IMR-90 (cell line): ENCODE measurements around the gene OGFOD2. TPM values are rescaled to one million over a fixed set of nuclear protein-coding genes. Genes with fewer than 3 reads are reported as not detected.

ENCODE experiments used
- ATAC-seq: fragments of 200-7000 bp; cut with Tn5 transposase; 2 replicates; pipeline ENCODE4 v1.9.1; 2020; ENCODE audit warnings: low read depth, mild to moderate bottlenecking, moderate library complexity
- BruUV-seq: library from RNA; stranded (reverse); fragments of 400-500 nt; replicated peaks from 2 replicates; lab custom pipeline; 2021; lab: Mats Ljungman, UMichigan
- CTCF ChIA-PET: fragments of 300-600 bp; formaldehyde crosslinking; extraction: SDS; loops from one replicate; lab custom pipeline; 2021; ENCODE audit warnings: antibody characterized with exemption; lab: Yijun Ruan, JAX
- POLR2A ChIA-PET: fragments of 300-600 bp; sonication (Branson Sonifier 250); formaldehyde crosslinking; loops from one replicate; lab custom pipeline; 2022; ENCODE audit warnings: antibody characterized with exemption; ENCODE audit not compliant: unreplicated experiment; lab: Charles Lee
- DNase-seq: peaks from one replicate; pipeline ENCODE4 v3.0.0; 2013
- H2AFZ ChIP-seq: replicated peaks from 2 replicates; pipeline ENCODE3; 2013; ENCODE audit warnings: low read length, mild to moderate bottlenecking; ENCODE audit not compliant: poor library complexity
- H2AK5ac ChIP-seq: 2 replicates; pipeline ENCODE4 v1.6.1; 2013; ENCODE audit warnings: low read depth, low read length, inconsistent platforms
- H2AK9ac ChIP-seq: replicated peaks from 2 replicates; pipeline ENCODE3; 2013; ENCODE audit warnings: mild to moderate bottlenecking, low read depth, low read length, moderate library complexity; ENCODE audit not compliant: poor library complexity
- H2BK120ac ChIP-seq: 2 replicates; pipeline ENCODE4 v1.6.1; 2013; ENCODE audit warnings: low read depth, low read length, inconsistent platforms
- H2BK15ac ChIP-seq: 3 replicates; pipeline ENCODE4 v1.6.1; 2013; ENCODE audit warnings: low read depth, low read length, inconsistent platforms
- H2BK20ac ChIP-seq: 2 replicates; pipeline ENCODE4 v1.6.1; 2013; ENCODE audit warnings: low read depth, mild to moderate bottlenecking, inconsistent platforms, low read length, moderate library complexity
- H2BK5ac ChIP-seq: 2 replicates; pipeline ENCODE4 v1.6.1; 2013; ENCODE audit warnings: mild to moderate bottlenecking, low read depth, low read length, inconsistent platforms; ENCODE audit not compliant: poor library complexity, severe bottlenecking
- H3K14ac ChIP-seq: replicated peaks from 2 replicates; pipeline ENCODE4 v1.6.1; 2013; ENCODE audit warnings: low read depth, low read length, inconsistent platforms
- H3K18ac ChIP-seq: 2 replicates; pipeline ENCODE4 v1.6.1; 2013; ENCODE audit warnings: low read depth, low read length, control low read depth
- H3K23ac ChIP-seq: 2 replicates; pipeline ENCODE4 v1.6.1; 2013; ENCODE audit warnings: low read depth, low read length, inconsistent platforms
- H3K27ac ChIP-seq: 2 replicates; pipeline ENCODE4 v1.5.1; 2013; ENCODE audit warnings: mild to moderate bottlenecking, control low read depth, low read length; ENCODE audit not compliant: insufficient read depth
- H3K27me3 ChIP-seq: 2 replicates; pipeline ENCODE4 v1.6.1; 2013; ENCODE audit warnings: low read length; ENCODE audit not compliant: control insufficient read depth, insufficient read depth
- H3K36me3 ChIP-seq: 2 replicates; pipeline ENCODE4 v1.6.1; 2013; ENCODE audit warnings: low read length, mixed read lengths; ENCODE audit not compliant: control insufficient read depth, insufficient read depth
- H3K4ac ChIP-seq: 2 replicates; pipeline ENCODE4 v1.6.1; 2013; ENCODE audit warnings: low read depth, low read length, inconsistent platforms
- H3K4me1 ChIP-seq: 2 replicates; pipeline ENCODE4 v1.6.1; 2013; ENCODE audit warnings: low read length, mixed read lengths; ENCODE audit not compliant: control insufficient read depth, insufficient read depth
- H3K4me2 ChIP-seq: 2 replicates; pipeline ENCODE4 v1.6.1; 2013; ENCODE audit warnings: low read depth, mild to moderate bottlenecking, control low read depth, low read length, moderate library complexity
- H3K4me3 ChIP-seq: 2 replicates; pipeline ENCODE4 v1.5.1; 2013; ENCODE audit warnings: low read depth, mild to moderate bottlenecking, control low read depth, low read length, moderate library complexity; ENCODE audit not compliant: insufficient read depth
- H3K56ac ChIP-seq: 2 replicates; pipeline ENCODE4 v1.6.1; 2013; ENCODE audit warnings: low read length, inconsistent platforms; ENCODE audit not compliant: insufficient read depth; ENCODE audit errors: extremely low read depth
- H3K79me1 ChIP-seq, 2 experiments: 2 replicates each; pipeline ENCODE4 v1.6.1; 2013; ENCODE audit warnings: low read length in 2 of 2, inconsistent platforms in 1 of 2, low read depth in 1 of 2
- H3K9ac ChIP-seq: 2 replicates; pipeline ENCODE4 v1.6.1; 2013; ENCODE audit warnings: low read depth, low read length, control low read depth
- H3K9me1 ChIP-seq: 2 replicates; pipeline ENCODE4 v1.6.1; 2013; ENCODE audit warnings: low read length, inconsistent platforms; ENCODE audit not compliant: insufficient read depth
- H3K9me3 ChIP-seq: 2 replicates; pipeline ENCODE4 v1.6.1; 2013; ENCODE audit warnings: low read length; ENCODE audit not compliant: control insufficient read depth, insufficient read depth
- H4K20me1 ChIP-seq: 2 replicates; pipeline ENCODE4 v1.6.1; 2013; ENCODE audit warnings: low read length, inconsistent platforms; ENCODE audit not compliant: insufficient read depth
- H4K5ac ChIP-seq: 2 replicates; pipeline ENCODE4 v1.6.1; 2013; ENCODE audit warnings: mild to moderate bottlenecking, low read depth, low read length, control low read depth
- H4K8ac ChIP-seq, 2 experiments: 2 replicates each; pipeline ENCODE4 v1.6.1; 2013; ENCODE audit warnings: low read depth in 2 of 2, low read length in 2 of 2, control low read depth in 1 of 2, inconsistent platforms in 1 of 2
- H4K91ac ChIP-seq: 2 replicates; pipeline ENCODE4 v1.6.1; 2013; ENCODE audit warnings: low read depth, low read length, inconsistent platforms; ENCODE audit not compliant: insufficient read depth
- BHLHE40 ChIP-seq: fragments of 150-350 bp; IDR thresholded peaks from 2 replicates; pipeline ENCODE4 v1.6.1; 2016; ENCODE audit warnings: mild to moderate bottlenecking, low read depth, low read length
- CEBPB ChIP-seq: IDR thresholded peaks from 2 replicates; pipeline ENCODE4 v1.6.1; 2012; ENCODE audit warnings: low read depth, low read length, improper control_type of control experiment
- CHD1 ChIP-seq: IDR thresholded peaks from 2 replicates; pipeline ENCODE4 v1.6.1; 2012; ENCODE audit warnings: low read depth, low read length, improper control_type of control experiment
- FOS ChIP-seq: fragments of 150-350 bp; IDR thresholded peaks from 2 replicates; pipeline ENCODE4 v1.6.1; 2016; ENCODE audit warnings: low read depth, low read length
- MAFK ChIP-seq: IDR thresholded peaks from 2 replicates; pipeline ENCODE4 v1.6.1; 2012; ENCODE audit warnings: low read depth, low read length, improper control_type of control experiment
- MAZ ChIP-seq: IDR thresholded peaks from 2 replicates; pipeline ENCODE4 v1.6.1; 2012; ENCODE audit warnings: low read depth, mild to moderate bottlenecking, low read length, improper control_type of control experiment, moderate library complexity, borderline replicate concordance
- NFE2L2 ChIP-seq: fragments of 150-350 bp; IDR thresholded peaks from 2 replicates; pipeline ENCODE4 v1.6.1; 2016; ENCODE audit warnings: low read depth, mild to moderate bottlenecking, low read length
- POLR2A ChIP-seq: IDR thresholded peaks from 2 replicates; pipeline ENCODE4 v1.6.1; 2012; ENCODE audit warnings: mild to moderate bottlenecking, low read depth, low read length
- RAD21 ChIP-seq: IDR thresholded peaks from 2 replicates; pipeline ENCODE4 v1.6.1; 2012; ENCODE audit warnings: low read length, improper control_type of control experiment
- RCOR1 ChIP-seq: IDR thresholded peaks from 2 replicates; pipeline ENCODE4 v1.6.1; 2012; ENCODE audit warnings: mild to moderate bottlenecking, low read length, improper control_type of control experiment; ENCODE audit not compliant: insufficient replicate concordance
- SMC3 ChIP-seq: fragments of 150-350 bp; IDR thresholded peaks from 2 replicates; pipeline ENCODE4 v1.6.1; 2016; ENCODE audit warnings: low read depth, mild to moderate bottlenecking, antibody characterized with exemption, low read length, moderate library complexity
- WGBS, 2 experiments: methylation state at CpG; one replicate each; pipeline versions ENCODE4 v1.1.5 to v1.1.7; 2013; ENCODE audit warnings: missing lambda C conversion rate in 2 of 2; ENCODE audit not compliant: insufficient read length in 1 of 2; ENCODE audit errors: extremely low coverage in 2 of 2; 5-methylcytosine and 5-hydroxymethylcytosine counted together
- dilution Hi-C: fragments of 300-500 bp; cut with HindIII; formaldehyde crosslinking; loops from one replicate; pipeline ENCODE4 v1.14.3; 2018; ENCODE audit warnings: low sequenced_read_pairs; ENCODE audit not compliant: unreplicated experiment
- in situ Hi-C: fragments of 300-500 bp; cut with MboI; formaldehyde crosslinking; loops from 3 replicates; pipeline ENCODE4 v1.14.3; 2019; ENCODE audit warnings: low sequenced_read_pairs, inconsistent platforms, mixed read lengths
- intact Hi-C: fragments of 100-400 bp; cut with micrococcal nuclease; formaldehyde crosslinking; loops from 2 replicates; pipeline ENCODE4 v1.10.0; 2022
- polyA plus RNA-seq, 3 experiments: library from polyadenylated mRNA; depleted of rRNA; stranded (reverse); fragments of >200 nt; gene quantifications; 2 replicates each; pipeline ENCODE4 v1.2.3, GENCODE V29; 2012; ENCODE audit warnings: low replicate concordance in 1 of 3
- total RNA-seq: library from RNA; depleted of rRNA; stranded (reverse); fragments of >200 nt; gene quantifications from 2 replicates; pipeline ENCODE4 v1.2.3, GENCODE V29; 2012
- TF ChIP-seq, protein P1 (sequence below): fragments of 150-350 bp; IDR thresholded peaks from 2 replicates; pipeline ENCODE4 v1.6.1; 2016; ENCODE audit warnings: low read depth, mild to moderate bottlenecking, low read length, moderate library complexity, borderline replicate concordance
- TF ChIP-seq, protein P2 (sequence below): conservative IDR thresholded peaks from 2 replicates; pipeline ENCODE4 v1.5.1; 2012; ENCODE audit warnings: mild to moderate bottlenecking, low read depth, low read length, improper control_type of control experiment

OGFOD2 gene
- total and polyA plus RNA-seq, 2 of the 4 experiments (the other 2 are of a cell fraction), result 4.3 to 18.2 TPM

DNA sequence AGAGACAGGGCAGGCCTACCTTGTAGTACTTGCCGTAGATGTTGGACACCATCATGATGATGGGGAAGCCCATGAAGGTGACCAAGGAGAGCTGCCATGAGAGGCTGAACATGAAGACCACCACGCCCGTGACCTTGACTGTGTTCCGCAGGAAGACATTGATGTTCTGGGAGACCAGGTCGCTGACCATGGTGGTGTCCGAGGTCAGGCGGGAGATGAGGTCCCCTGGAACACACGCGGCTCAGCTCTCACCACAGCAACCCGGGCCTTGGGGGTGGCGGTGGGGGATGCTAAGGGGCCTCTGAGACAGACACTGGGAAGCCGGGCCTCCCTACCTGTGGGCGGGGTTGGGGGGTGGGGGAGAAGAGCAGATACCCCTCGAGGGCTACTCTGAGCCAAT lies 26.4 kb upstream of the OGFOD2 start:
- H2BK20ac ChIP-seq, result no peak overlapping the region
- H3K9ac ChIP-seq, result no peak overlapping the region
- ATAC-seq (no peak), DNase-seq (no peak)
- H3K9me3 ChIP-seq, result no peaks in the 10 kb centered on the region
- in situ Hi-C loops (no loop called here), dilution Hi-C loops (no loop called here), intact Hi-C loops (no loop called here)
- peaks cover 25% of the 10 kb centered on the region for H3K9me1 ChIP-seq
- H4K91ac ChIP-seq, result peak overlapping the region; percentile 52; the same call in 1 of the 2 replicates
- H2BK120ac ChIP-seq, result no peak overlapping the region; the same call in 1 of the 2 replicates
- no peak overlapping the region for H3K4me3 ChIP-seq
- no peak overlapping the region for H2BK5ac ChIP-seq
- ChIA-PET POLR2A (no interaction called here), CTCF (no interaction called here)
- no peak overlapping the region for H3K4me2 ChIP-seq
- H2BK15ac ChIP-seq, result no peak overlapping the region
- no peak overlapping the region for H3K14ac ChIP-seq
- H3K4me1 ChIP-seq, result peaks cover 22% of the 10 kb centered on the region
- whole genome bisulfite sequencing, 2 experiments, result 92% methylated on average over 5 of the region's 14 CpGs; no CpG with 5 or more reads in 1 of the 2 experiments
- H3K23ac ChIP-seq, result no peak overlapping the region
- H2AK9ac ChIP-seq, result no peak overlapping the region
- peak overlapping the region; percentile 62; the same call in 1 of the 2 replicates for H2AK5ac ChIP-seq
- TF ChIP-seq CEBPB (no peak), SMC3 (no peak), MAZ (no peak), CHD1 (no peak), POLR2A (no peak), RCOR1 (no peak), NFE2L2 (no peak), BHLHE40 (no peak), FOS (no peak), RAD21 (no peak), MAFK (no peak)
- TF ChIP-seq, protein P1, sequence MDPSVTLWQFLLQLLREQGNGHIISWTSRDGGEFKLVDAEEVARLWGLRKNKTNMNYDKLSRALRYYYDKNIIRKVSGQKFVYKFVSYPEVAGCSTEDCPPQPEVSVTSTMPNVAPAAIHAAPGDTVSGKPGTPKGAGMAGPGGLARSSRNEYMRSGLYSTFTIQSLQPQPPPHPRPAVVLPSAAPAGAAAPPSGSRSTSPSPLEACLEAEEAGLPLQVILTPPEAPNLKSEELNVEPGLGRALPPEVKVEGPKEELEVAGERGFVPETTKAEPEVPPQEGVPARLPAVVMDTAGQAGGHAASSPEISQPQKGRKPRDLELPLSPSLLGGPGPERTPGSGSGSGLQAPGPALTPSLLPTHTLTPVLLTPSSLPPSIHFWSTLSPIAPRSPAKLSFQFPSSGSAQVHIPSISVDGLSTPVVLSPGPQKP, result no peak
- TF ChIP-seq, protein P2, sequence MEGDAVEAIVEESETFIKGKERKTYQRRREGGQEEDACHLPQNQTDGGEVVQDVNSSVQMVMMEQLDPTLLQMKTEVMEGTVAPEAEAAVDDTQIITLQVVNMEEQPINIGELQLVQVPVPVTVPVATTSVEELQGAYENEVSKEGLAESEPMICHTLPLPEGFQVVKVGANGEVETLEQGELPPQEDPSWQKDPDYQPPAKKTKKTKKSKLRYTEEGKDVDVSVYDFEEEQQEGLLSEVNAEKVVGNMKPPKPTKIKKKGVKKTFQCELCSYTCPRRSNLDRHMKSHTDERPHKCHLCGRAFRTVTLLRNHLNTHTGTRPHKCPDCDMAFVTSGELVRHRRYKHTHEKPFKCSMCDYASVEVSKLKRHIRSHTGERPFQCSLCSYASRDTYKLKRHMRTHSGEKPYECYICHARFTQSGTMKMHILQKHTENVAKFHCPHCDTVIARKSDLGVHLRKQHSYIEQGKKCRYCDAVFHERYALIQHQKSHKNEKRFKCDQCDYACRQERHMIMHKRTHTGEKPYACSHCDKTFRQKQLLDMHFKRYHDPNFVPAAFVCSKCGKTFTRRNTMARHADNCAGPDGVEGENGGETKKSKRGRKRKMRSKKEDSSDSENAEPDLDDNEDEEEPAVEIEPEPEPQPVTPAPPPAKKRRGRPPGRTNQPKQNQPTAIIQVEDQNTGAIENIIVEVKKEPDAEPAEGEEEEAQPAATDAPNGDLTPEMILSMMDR, result no peak
- no peak overlapping the region for H3K18ac ChIP-seq
- H3K79me1 ChIP-seq, result peaks cover 0 to 24% of the 10 kb centered on the region in 2 experiments; a peak in 2 of 4 replicates
- H3K56ac ChIP-seq, result no peak overlapping the region
- no peak overlapping the region for H3K4ac ChIP-seq
- H3K27me3 ChIP-seq, result no peaks in the 10 kb centered on the region
- BruUV-seq, result no TSS peak
- H3K27ac ChIP-seq, result no peak overlapping the region
- no peaks in the 10 kb centered on the region for H3K36me3 ChIP-seq
- H4K8ac ChIP-seq, result no peak overlapping the region
- peaks cover 5% of the 10 kb centered on the region; the same call in 1 of the 2 replicates for H4K20me1 ChIP-seq
- peak overlapping the region; percentile 47 for H2AFZ ChIP-seq
- H4K5ac ChIP-seq, result no peak overlapping the region
